SK-N-SH treated with all-trans-retinoic acid at 6 μM for 48 hours (cell line): ENCODE data around the gene ACOX3.

Experiments used
- ATAC-seq: fragments of 200-7000 bp; cut with Tn5 transposase; 3 replicates; pipeline ENCODE4 v1.9.1; 2020; ENCODE audit warnings: mild to moderate bottlenecking, moderate library complexity
- ARNTL ChIP-seq: fragments of 450-650 bp; formaldehyde crosslinking; IDR thresholded peaks from 2 replicates; pipeline ENCODE4 v1.5.0; 2020; ENCODE audit warnings: low read depth, mild to moderate bottlenecking, moderate library complexity, borderline replicate concordance
- BACH2 ChIP-seq: fragments of 250-450 bp; sonication (Bioruptor Pico); IDR thresholded peaks from 2 replicates; pipeline ENCODE4 v1.9.0; 2021; ENCODE audit warnings: mild to moderate bottlenecking, borderline replicate concordance
- CSDC2 ChIP-seq: fragments of 250-450 bp; sonication (Bioruptor Pico); IDR thresholded peaks from 2 replicates; pipeline ENCODE4 v1.5.0; 2020; ENCODE audit warnings: mild to moderate bottlenecking, moderate library complexity
- ESRRG ChIP-seq: fragments of 250-450 bp; sonication (Bioruptor Pico); IDR thresholded peaks from 2 replicates; pipeline ENCODE4 v1.6.1; 2021; ENCODE audit warnings: mild to moderate bottlenecking
- GLIS3 ChIP-seq: fragments of 250-450 bp; sonication (Bioruptor Pico); IDR thresholded peaks from 2 replicates; pipeline ENCODE4 v1.5.0; 2020; ENCODE audit warnings: mild to moderate bottlenecking, moderate library complexity
- ISL1 ChIP-seq: fragments of 250-450 bp; sonication (Bioruptor Pico); IDR thresholded peaks from 2 replicates; pipeline ENCODE4 v2.1.2; 2022; ENCODE audit warnings: mild to moderate bottlenecking, moderate library complexity
- OSR1 ChIP-seq: fragments of 250-450 bp; sonication (Bioruptor Pico); IDR thresholded peaks from 2 replicates; pipeline ENCODE4 v1.8.0; 2022; ENCODE audit warnings: moderate library complexity, mild to moderate bottlenecking, inconsistent platforms
- PATZ1 ChIP-seq: fragments of 250-450 bp; sonication (Bioruptor Pico); IDR thresholded peaks from 2 replicates; pipeline ENCODE4 v1.8.0; 2020; ENCODE audit warnings: mild to moderate bottlenecking, moderate library complexity, borderline replicate concordance
- POU6F1 ChIP-seq: fragments of 250-450 bp; sonication (Bioruptor Pico); IDR thresholded peaks from 2 replicates; pipeline ENCODE4 v1.8.0; 2021; ENCODE audit warnings: low read depth, mild to moderate bottlenecking, moderate library complexity, borderline replicate concordance
- PPARA ChIP-seq: fragments of 250-450 bp; sonication (Bioruptor Pico); IDR thresholded peaks from 2 replicates; pipeline ENCODE4 v1.5.0; 2020; ENCODE audit warnings: mild to moderate bottlenecking, borderline replicate concordance
- RARB ChIP-seq: fragments of 250-450 bp; sonication (Bioruptor Pico); IDR thresholded peaks from 2 replicates; pipeline ENCODE4 v1.8.0; 2021; ENCODE audit warnings: mild to moderate bottlenecking, moderate library complexity
- SNAI2 ChIP-seq: fragments of 250-450 bp; sonication (Bioruptor Pico); IDR thresholded peaks from 2 replicates; pipeline ENCODE4 v1.5.0; 2020; ENCODE audit warnings: mild to moderate bottlenecking, moderate library complexity
- TCF4 ChIP-seq: fragments of 250-450 bp; sonication (Bioruptor Pico); IDR thresholded peaks from 2 replicates; pipeline ENCODE4 v1.8.0; 2021; ENCODE audit warnings: mild to moderate bottlenecking, moderate library complexity, borderline replicate concordance
- TOX ChIP-seq: fragments of 250-450 bp; sonication (Bioruptor Pico); IDR thresholded peaks from 2 replicates; pipeline ENCODE4 v1.8.0; 2021; ENCODE audit warnings: mild to moderate bottlenecking, moderate library complexity, borderline replicate concordance
- TSHZ2 ChIP-seq: fragments of 250-450 bp; sonication (Bioruptor Pico); IDR thresholded peaks from 2 replicates; pipeline ENCODE4 v1.5.0; 2020; ENCODE audit warnings: mild to moderate bottlenecking, moderate library complexity
- ZC3H10 ChIP-seq: fragments of 250-450 bp; sonication (Bioruptor Pico); IDR thresholded peaks from 2 replicates; pipeline ENCODE4 v1.5.1; 2021; ENCODE audit warnings: mild to moderate bottlenecking, moderate library complexity
- ZFP3 ChIP-seq: fragments of 250-450 bp; sonication (Bioruptor Pico); IDR thresholded peaks from 2 replicates; pipeline ENCODE4 v1.5.0; 2020; ENCODE audit warnings: mild to moderate bottlenecking, moderate library complexity
- ZFP30 ChIP-seq: fragments of 450-650 bp; formaldehyde crosslinking; IDR thresholded peaks from 2 replicates; pipeline ENCODE4 v1.5.0; 2022; ENCODE audit warnings: mild to moderate bottlenecking, moderate library complexity
- ZNF565 ChIP-seq: fragments of 450-650 bp; formaldehyde crosslinking; conservative IDR thresholded peaks from 2 replicates; pipeline ENCODE4 v1.5.0; 2020; ENCODE audit warnings: low read depth, mild to moderate bottlenecking, moderate library complexity
- ZNF8 ChIP-seq: fragments of 450-650 bp; formaldehyde crosslinking; IDR thresholded peaks from 2 replicates; pipeline ENCODE4 v1.5.0; 2020; ENCODE audit warnings: mild to moderate bottlenecking, moderate library complexity
- TF ChIP-seq, protein P1 (sequence below): fragments of 250-450 bp; sonication (Bioruptor Pico); IDR thresholded peaks from 2 replicates; pipeline ENCODE4 v1.5.1; 2021; ENCODE audit warnings: mild to moderate bottlenecking, moderate library complexity
- TF ChIP-seq, protein P2 (sequence below): fragments of 250-450 bp; sonication (Bioruptor Pico); IDR thresholded peaks from 2 replicates; pipeline ENCODE4 v1.5.1; 2020; ENCODE audit warnings: low read depth, mild to moderate bottlenecking, moderate library complexity

Gene ACOX3

GRCh38 chr4:8390577-8390976 is 49.9 kb downstream of the ACOX3 start:
- TF ChIP-seq ZFP3 (CRISPR knock-in tag) (no peak), ESRRG (CRISPR knock-in tag) (no peak), RARB (no peak), PATZ1 (CRISPR knock-in tag) (no peak), CSDC2 (CRISPR knock-in tag) (no peak), ZNF565 (CRISPR knock-in tag) (no peak), ARNTL (CRISPR knock-in tag) (no peak), ZFP30 (CRISPR knock-in tag) (no peak), BACH2 (no peak), ZC3H10 (CRISPR knock-in tag) (no peak), SNAI2 (CRISPR knock-in tag) (no peak), TOX (CRISPR knock-in tag) (no peak), PPARA (CRISPR knock-in tag) (no peak)
- TF ChIP-seq, protein P1, sequence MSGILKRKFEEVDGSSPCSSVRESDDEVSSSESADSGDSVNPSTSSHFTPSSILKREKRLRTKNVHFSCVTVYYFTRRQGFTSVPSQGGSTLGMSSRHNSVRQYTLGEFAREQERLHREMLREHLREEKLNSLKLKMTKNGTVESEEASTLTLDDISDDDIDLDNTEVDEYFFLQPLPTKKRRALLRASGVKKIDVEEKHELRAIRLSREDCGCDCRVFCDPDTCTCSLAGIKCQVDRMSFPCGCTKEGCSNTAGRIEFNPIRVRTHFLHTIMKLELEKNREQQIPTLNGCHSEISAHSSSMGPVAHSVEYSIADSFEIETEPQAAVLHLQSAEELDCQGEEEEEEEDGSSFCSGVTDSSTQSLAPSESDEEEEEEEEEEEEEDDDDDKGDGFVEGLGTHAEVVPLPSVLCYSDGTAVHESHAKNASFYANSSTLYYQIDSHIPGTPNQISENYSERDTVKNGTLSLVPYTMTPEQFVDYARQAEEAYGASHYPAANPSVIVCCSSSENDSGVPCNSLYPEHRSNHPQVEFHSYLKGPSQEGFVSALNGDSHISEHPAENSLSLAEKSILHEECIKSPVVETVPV = no peak
- TF ChIP-seq, protein P2, sequence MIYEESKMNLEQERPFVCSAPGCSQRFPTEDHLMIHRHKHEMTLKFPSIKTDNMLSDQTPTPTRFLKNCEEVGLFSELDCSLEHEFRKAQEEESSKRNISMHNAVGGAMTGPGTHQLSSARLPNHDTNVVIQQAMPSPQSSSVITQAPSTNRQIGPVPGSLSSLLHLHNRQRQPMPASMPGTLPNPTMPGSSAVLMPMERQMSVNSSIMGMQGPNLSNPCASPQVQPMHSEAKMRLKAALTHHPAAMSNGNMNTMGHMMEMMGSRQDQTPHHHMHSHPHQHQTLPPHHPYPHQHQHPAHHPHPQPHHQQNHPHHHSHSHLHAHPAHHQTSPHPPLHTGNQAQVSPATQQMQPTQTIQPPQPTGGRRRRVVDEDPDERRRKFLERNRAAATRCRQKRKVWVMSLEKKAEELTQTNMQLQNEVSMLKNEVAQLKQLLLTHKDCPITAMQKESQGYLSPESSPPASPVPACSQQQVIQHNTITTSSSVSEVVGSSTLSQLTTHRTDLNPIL (CRISPR knock-in tag) = no peak
- no peak for ATAC-seq

GRCh38 chr4:8388528-8388870 is 52.0 kb downstream of the ACOX3 start:
- ATAC-seq = no peak
- TF ChIP-seq SNAI2 (CRISPR knock-in tag) (no peak), GLIS3 (CRISPR knock-in tag) (no peak), ZNF565 (CRISPR knock-in tag) (no peak), TSHZ2 (CRISPR knock-in tag) (no peak), CSDC2 (CRISPR knock-in tag) (no peak), POU6F1 (CRISPR knock-in tag) (no peak), TOX (CRISPR knock-in tag) (no peak), ZFP30 (CRISPR knock-in tag) (no peak), RARB (no peak), ZFP3 (CRISPR knock-in tag) (no peak), ZC3H10 (CRISPR knock-in tag) (no peak), TCF4 (CRISPR knock-in tag) (no peak), ISL1 (CRISPR knock-in tag) (no peak), OSR1 (CRISPR knock-in tag) (no peak), ZNF8 (CRISPR knock-in tag) (no peak)
